Measurements from ENCODE around the gene EME1. TPM values are rescaled to one million over a fixed set of nuclear protein-coding genes. Genes with fewer than 3 reads are reported as not detected.

The EME1 gene, protein sequence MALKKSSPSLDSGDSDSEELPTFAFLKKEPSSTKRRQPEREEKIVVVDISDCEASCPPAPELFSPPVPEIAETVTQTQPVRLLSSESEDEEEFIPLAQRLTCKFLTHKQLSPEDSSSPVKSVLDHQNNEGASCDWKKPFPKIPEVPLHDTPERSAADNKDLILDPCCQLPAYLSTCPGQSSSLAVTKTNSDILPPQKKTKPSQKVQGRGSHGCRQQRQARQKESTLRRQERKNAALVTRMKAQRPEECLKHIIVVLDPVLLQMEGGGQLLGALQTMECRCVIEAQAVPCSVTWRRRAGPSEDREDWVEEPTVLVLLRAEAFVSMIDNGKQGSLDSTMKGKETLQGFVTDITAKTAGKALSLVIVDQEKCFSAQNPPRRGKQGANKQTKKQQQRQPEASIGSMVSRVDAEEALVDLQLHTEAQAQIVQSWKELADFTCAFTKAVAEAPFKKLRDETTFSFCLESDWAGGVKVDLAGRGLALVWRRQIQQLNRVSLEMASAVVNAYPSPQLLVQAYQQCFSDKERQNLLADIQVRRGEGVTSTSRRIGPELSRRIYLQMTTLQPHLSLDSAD
- total RNA-seq, result 10 to 100 TPM in 1 of 6 donors, 1 to 10 TPM in 2, under 1 TPM in 1, not detected in 2; 0.30 to 12.1 (median 1.2) TPM

GRCh38 chr17:50372758-50373556 lies at the start of gene EME1, which contains the start of gene MRPL27:
EME1 (plus strand) TSS chr17:50373229; CDS start chr17:50375209, 1,980 bp downstream.
MRPL27 (minus strand) TSS chr17:50373184; CDS start chr17:50373170, 14 bp downstream.
- H3K4me1 ChIP-seq, result peaks cover 12 to 24% (median 16%) of the 10 kb centered on the region in 4 donors
- ATAC-seq (ENCODE audit: low FRiP score in 2 of 2), result peak; percentile 86 to 97
- no peaks in the 10 kb centered on the region for H3K9me3 ChIP-seq
- no peaks in the 10 kb centered on the region for H3K27me3 ChIP-seq
- TF ChIP-seq POLR2A (IDR thresholded peaks at IDR 0.05) (peak in 3 of 4 donors; percentile 31 to 69 (median 43)), POLR2AphosphoS5 (IDR thresholded peaks at IDR 0.05) (peak; percentile 81 to 89), EP300 (IDR thresholded peaks at IDR 0.05) (no peak)
- TF ChIP-seq, protein P1, sequence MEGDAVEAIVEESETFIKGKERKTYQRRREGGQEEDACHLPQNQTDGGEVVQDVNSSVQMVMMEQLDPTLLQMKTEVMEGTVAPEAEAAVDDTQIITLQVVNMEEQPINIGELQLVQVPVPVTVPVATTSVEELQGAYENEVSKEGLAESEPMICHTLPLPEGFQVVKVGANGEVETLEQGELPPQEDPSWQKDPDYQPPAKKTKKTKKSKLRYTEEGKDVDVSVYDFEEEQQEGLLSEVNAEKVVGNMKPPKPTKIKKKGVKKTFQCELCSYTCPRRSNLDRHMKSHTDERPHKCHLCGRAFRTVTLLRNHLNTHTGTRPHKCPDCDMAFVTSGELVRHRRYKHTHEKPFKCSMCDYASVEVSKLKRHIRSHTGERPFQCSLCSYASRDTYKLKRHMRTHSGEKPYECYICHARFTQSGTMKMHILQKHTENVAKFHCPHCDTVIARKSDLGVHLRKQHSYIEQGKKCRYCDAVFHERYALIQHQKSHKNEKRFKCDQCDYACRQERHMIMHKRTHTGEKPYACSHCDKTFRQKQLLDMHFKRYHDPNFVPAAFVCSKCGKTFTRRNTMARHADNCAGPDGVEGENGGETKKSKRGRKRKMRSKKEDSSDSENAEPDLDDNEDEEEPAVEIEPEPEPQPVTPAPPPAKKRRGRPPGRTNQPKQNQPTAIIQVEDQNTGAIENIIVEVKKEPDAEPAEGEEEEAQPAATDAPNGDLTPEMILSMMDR (IDR thresholded peaks at IDR 0.05), result peak in 1 of 6 experiments; percentile 32
- H3K36me3 ChIP-seq, result peaks cover 12 to 30% (median 20%) of the 10 kb centered on the region in 4 donors
- H3K4me3 ChIP-seq, result peak within 1 kb of the TSS; percentile 62 to 87 (median 70)
- 2 to 3% methylated on average over 41 to 42 of the region's 42 CpGs for WGBS, 2 donors
- DNase-seq, result peak; percentile 88 to 90
- peak within 1 kb of the TSS; percentile 93 to 95 (median 94) for H3K27ac ChIP-seq

DNA sequence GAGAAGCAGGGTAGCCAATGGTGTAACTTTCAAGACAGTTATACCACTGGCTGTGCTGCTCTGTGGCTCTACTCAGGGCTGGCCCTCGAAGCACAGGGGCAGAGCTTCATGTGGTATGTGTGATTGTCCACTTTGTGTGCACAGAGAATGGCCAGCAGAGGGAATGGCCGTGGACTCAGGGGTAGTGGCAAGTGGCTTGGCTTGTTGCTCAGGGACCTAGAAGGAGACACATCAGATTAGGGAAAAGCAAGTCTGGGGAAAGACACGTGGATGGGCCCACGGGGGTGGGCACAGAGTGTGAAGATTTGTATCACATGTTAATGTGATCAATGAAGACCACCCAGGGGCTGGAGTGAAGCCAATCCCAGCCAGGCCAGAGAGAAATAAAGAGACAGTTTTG lies 47.1 kb upstream of the EME1 start:
- ATAC-seq (ENCODE audit: low FRiP score in 2 of 2), result no peak
- TF ChIP-seq POLR2A (IDR thresholded peaks at IDR 0.05) (no peak), POLR2AphosphoS5 (IDR thresholded peaks at IDR 0.05) (no peak), EP300 (IDR thresholded peaks at IDR 0.05) (no peak)
- TF ChIP-seq, protein P1 (IDR thresholded peaks at IDR 0.05), result no peak
- DNase-seq, result no peak
- Histone ChIP-seq H3K27me3 (no peaks in the 10 kb centered on the region), H3K4me3 (no peak overlapping the region), H3K36me3 (no peaks in the 10 kb centered on the region), H3K4me1 (no peaks in the 10 kb centered on the region), H3K27ac (no peak overlapping the region), H3K9me3 (no peaks in the 10 kb centered on the region)
- 59 to 71% methylated on average over 3 to 4 of the region's 4 CpGs for WGBS, 2 donors

- no peak overlapping the region for H3K4me3 ChIP-seq
- H3K27me3 ChIP-seq, result no peaks in the 10 kb centered on the region
- ATAC-seq (ENCODE audit: low FRiP score in 2 of 2) (no peak), DNase-seq (no peak)
- 52 to 64% methylated on average over 9 of the region's 9 CpGs for WGBS, 2 donors
- H3K4me1 ChIP-seq, result no peaks in the 10 kb centered on the region
- TF ChIP-seq EP300 (IDR thresholded peaks at IDR 0.05), result no peak
- TF ChIP-seq, protein P1 (IDR thresholded peaks at IDR 0.05), result no peak
- no peak for TF ChIP-seq POLR2A (IDR thresholded peaks at IDR 0.05)
- TF ChIP-seq POLR2AphosphoS5 (IDR thresholded peaks at IDR 0.05), result no peak
- H3K9me3 ChIP-seq, result no peaks in the 10 kb centered on the region
- no peaks in the 10 kb centered on the region for H3K36me3 ChIP-seq
- H3K27ac ChIP-seq, result no peak overlapping the region
Observed at GRCh38 chr17:50326831-50327364, 46.1 kb upstream of the EME1 start.

- ATAC-seq (ENCODE audit: low FRiP score in 2 of 2) (no peak), DNase-seq (peak in 1 of 2 donors; percentile 55)
- TF ChIP-seq POLR2AphosphoS5 (IDR thresholded peaks at IDR 0.05) (no peak), EP300 (IDR thresholded peaks at IDR 0.05) (no peak), POLR2A (IDR thresholded peaks at IDR 0.05) (no peak)
- TF ChIP-seq, protein P1 (IDR thresholded peaks at IDR 0.05), result no peak
- no peaks in the 10 kb centered on the region for H3K4me1 ChIP-seq
- no peaks in the 10 kb centered on the region for H3K36me3 ChIP-seq
- H3K27ac ChIP-seq, result no peak overlapping the region
- 73 to 78% methylated on average over 21 of the region's 21 CpGs for WGBS, 2 donors
- no peaks in the 10 kb centered on the region for H3K9me3 ChIP-seq
- H3K27me3 ChIP-seq, result no peaks in the 10 kb centered on the region
- H3K4me3 ChIP-seq, result no peak overlapping the region
Observed at GRCh38 chr17:50328363-50329325, 44.4 kb upstream of the EME1 start.

Measured in upper lobe of left lung (tissue), 6 donors.